Activated T-cell treated with anti-CD3 and anti-CD28 coated beads, Interleukin-2, amount 50 U/mL, for 48 hours (primary cell): ENCODE measurements around the gene BRSK1.

Source experiments
- DNase-seq, 2 experiments: peaks; one replicate each; pipeline ENCODE4 v3.0.0-alpha.2; 2020

Gene BRSK1

DNA sequence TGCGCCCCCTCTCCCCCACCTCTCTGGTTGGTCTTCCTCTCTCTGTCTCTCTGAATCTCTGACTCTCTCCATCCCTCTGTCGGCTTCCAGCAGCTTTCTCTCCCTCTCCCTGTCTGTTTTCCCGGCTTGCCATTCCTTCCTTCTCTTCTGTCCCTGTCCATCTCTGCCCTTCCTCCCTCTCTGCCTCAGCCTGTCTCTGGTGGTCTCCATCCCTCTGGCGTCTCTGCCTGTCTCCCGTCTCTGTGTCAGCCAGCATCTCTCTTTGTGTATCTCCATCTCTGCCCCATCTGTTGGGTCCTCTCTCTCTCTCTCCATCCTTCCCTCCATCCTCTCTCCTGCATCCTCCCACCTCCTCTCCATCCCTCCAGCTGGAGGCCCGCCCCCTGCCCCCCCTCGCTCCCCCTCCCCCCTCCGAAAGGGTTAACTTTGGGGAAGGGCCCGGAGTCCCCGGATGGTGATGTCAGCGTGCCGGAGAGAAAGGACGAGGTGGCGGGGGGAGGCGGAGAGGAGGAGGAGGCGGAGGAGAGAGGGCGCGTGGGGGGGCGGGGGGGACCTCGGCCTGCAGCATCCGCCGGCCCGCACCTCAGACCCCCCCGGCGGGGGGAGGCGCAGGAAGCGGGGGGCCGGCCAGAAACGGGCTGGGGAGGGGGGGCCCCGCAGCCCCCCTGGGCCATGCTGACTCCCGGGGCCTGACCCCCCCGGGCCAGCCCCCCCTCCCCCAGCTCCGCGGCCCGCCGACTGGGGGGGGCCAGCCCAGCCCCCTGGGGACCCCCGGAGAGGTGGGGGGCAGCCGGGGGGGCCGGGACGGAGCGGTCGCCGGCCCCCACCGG is at the start of gene BRSK1:
Gene BRSK1 (plus strand): TSS at position 450 of the 830 bp plus-strand sequence. CDS start 446 bp downstream, outside the sequence.
- peak; percentile 52 to 58 for DNase-seq

DNA sequence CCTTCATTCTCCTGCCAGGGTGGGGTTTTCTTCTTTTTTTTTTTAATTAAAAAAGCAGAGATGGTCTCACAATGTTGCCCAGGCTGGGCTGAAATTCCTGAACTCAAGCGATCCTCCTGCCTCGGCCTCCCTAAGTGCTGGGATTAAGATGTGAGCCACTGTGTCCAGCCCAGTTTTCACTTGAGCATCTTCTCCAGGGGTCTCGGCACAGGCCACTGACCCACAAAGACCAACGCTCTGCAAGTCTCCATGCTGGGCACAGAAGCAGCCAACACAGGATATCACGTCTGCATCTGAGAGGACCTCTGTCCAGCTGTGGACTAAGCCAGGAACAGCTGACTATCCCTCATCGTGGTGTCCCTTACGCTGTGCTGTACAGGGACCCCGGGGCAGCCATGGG is 45.8 kb upstream of the BRSK1 start:
- DNase-seq = no peak

DNA sequence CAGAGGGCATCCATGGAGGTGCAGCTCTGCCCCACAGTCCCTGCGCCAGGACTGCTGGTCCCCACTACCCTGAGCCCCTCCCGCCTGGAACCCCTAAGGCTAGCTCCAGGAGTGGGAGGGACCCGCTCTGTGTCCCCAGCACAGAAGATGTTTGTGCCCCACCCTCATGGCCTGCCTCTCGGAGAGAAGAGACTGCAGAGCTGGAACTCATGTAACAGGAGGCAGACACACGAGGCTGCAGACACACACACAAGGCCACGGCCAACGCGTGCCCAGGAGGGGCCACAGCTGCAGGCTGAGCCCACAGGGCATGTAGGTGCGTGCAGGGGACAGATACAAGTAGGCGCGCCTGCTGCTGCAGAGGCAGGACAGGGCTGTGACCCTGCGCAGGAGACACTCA is 44.8 kb upstream of the BRSK1 start:
- DNase-seq = no peak

DNA sequence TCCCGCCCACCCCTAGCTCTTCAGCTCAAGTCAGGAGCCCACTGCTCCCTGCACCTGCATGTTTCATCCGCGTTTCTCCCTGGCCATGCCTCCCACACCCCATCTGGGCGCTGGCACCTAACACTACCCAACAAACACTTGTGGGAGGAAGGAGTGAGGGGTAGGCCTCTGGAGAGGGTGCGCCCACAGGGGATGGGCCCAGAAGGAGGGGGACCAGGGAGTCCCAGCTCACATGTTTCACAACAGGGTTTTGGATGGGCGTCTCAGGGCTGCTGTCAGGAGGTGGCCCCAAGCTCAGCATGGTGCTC is 43.1 kb upstream of the BRSK1 start:
- no peak for DNase-seq

DNA sequence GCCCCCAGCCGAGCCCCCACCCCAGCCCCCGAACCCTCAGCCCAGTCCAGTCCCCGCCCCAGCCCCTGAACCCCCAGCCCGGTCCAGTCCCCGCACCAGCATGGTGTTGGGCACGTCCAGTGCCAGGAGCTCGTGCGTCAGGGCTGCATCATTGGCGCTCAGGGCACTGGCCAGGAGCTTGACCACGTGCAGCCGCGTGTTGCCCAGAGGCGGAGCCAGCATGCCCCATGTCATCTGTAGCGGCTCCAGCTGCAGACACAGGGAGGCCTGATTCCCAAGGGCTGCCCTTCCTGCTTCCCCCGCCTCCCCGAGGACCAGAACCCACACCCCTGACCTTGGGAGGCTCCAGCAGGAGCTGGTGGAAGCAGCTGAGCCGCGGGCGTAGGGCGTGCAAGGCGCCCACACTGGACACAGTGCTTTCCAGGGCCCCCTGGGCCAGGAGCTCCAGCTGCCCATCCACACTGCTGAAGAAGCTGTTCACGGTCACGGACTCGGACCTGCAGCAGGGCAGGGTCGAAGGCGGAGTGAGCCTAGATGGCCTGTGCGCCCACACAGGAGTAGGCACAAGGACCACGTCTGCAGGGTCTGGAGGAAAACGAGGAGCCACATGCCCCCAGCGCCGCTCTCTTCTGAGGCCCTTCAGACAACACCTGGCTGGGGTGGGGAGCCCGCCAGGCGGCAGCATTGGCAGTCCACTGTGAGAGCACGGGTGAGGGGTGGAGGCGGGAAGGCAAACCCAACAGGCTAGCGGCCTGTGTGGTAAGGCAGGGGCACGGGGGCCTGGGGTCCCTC is 42.5 kb upstream of the BRSK1 start:
- no peak for DNase-seq

DNA sequence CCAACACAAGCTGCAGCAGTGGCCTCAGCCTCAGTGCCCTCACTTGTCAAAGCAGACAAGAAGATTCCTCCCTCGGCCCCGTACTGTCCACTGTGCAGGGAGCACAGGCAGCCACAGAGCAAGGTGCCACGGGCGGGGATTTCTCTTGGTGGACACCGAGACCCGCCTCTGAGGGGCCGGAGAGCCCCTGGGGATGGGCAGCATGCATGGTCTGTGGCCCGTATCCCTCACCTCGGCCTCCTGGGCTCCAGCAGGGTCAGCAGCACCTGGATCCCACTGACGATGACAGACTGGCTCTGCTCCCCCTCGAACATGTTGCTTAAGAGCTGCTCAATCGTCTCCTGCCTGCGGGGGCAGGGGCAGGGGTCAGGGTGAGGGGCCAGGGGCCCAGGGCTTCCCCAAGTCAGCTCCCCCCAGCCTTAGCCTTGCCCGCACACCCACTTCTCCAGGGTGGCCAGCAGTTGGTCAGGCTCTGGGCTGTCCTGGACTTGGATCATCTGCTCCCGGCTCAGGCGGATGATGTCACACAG is 41.8 kb upstream of the BRSK1 start:
- DNase-seq = no peak

DNA sequence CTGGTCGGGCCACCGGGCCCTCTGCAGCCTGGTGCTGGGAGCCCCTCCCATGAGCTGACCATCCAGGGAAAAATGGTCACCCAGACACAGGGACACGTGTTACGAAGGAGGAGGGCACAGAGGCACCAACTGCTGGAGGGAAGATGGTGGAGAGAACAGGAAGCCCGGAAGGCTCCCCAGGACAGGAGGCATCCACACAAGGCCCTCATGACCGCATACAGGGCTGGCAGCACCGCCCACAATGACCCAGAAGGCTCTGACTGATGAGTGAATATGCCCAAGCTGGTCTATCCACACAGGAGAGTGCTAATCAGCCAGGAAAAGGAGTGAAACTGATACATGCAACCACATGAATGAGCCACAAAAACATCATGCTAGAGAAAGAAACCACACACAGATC is 41.3 kb upstream of the BRSK1 start:
- no peak for DNase-seq

DNA sequence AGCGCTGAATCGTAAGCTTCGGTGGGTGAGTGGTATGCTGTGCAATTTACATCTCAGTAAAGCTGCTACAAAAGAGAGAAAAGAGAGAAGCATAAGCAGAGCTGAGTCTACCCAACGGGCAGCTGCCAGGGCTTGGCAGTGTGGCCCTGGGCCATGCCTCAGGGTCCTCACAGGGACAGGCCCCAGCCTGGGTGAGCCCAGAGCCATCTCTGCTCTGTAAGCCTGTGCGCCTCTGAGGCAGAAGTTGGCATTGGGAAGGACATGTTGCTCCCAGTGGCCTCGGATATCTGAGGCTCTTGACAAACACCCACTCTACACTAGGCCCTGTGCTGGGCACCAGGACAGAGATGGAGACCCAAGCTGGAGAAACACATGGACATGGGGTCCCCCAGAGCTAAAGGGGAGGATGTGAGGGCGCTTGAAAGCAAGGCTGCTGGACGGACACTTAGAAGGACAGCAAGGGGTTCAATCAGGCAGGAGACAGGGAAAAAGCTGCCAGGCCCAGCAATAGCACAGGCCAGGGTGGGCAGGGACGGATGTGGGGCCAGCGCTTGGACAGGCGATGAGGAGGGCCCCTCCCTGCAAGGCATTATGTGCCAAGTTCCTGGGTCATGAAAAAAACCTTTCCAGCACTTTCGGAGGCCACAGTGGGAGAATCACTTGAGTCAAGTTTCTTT is 39.7 kb upstream of the BRSK1 start:
- DNase-seq = no peak

DNA sequence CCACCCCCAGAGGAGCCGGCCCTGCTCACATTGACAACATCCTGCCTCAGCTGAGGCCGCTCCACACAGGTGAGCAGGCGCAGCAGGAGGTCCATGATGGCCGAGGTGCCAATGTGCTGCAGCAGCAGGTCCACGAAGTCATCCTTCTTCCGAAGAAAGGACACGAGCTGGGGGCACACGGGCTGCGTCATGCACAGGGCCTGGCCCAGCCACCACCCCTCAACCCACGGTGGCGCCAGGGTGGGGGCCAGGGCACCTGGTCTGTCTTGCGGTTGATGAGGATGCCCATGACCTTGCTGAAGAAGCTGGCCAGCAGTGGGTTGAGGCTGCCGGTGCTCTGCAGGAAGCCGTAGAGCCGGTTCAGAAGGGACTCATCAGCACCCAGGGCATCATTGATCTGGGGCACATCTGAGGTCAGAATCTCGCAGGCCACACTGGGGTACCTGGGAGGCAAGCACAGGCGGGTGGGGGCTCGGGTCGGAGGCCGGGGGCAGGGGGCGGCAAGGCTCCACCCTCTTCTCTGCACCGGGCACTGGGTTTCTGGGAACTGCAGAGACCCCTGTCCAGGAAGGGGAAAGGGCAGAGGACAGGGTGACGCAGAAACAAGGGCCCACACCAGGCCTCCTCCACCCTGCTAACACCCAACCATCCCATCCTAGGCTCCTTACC is 38.4 kb upstream of the BRSK1 start:
- no peak for DNase-seq

DNA sequence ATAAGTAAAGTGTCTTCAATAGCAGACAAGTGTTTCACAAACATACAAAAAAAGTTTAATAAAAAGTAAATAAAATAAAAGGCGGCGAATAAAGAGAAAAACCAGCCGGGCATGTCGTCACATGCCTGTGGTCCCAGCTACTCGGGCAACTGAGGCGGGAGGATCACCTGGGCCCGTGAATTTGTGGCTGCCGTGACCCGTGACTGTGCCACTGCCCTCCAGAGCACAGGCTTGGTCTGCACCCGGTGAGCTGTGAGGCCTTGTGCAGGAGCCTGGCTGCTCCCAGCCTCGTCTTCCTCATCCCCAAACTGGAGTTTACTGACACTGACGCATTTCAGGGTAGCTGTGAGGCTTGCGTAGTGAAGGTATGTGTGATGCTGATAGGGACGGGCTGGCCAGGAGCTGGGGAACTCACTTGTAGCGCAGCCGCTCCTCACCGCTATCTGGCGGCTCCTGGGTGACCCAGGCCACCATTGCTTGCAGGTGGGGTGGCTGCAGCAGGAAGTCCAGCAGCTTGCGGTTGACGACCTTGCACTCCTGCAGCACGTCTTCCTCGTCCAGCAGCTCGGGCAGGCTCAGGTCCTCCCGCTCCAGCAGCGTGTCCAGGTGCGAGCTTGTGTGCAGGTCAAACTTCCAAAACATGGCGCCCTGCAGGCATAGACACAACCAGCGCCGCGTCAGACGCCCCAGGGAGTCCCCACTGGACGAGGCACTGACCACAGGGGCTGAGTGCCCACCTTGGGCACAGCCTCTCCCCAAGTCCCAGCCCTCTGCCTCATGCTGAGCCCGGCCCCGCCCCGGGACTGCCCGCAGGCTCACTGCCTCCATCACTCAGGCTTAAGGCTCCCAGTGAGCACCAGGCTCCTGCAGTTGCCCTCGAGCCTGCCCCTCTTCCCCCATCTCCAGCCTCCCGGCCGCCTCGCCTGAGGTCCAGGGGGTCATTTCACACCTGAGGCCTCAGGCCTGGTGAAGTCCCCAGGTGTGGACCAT is 37.0 kb upstream of the BRSK1 start:
- no peak for DNase-seq

DNA sequence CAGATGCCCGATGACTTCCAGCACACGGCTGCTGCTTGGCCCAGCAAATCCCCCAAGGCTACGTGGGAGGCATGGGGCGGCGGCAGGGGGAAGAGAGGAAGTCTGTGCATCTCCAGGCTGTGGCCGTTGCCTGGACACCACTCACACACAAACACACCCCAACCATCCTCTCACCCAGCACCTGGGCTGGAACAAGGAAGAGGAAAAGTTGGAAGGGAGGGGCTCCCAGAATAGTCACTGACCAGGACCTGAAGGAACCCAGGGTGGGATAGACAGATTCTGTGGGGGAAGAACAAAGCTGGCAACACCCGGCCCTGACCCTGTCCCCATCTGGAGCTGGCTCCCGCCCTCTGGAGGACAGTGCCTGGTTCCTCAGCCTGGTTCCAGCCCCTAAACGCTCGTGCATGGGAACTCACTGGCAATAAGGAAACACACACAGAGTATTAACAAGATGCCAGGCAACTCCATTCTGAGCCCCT is 36.1 kb upstream of the BRSK1 start:
- DNase-seq = no peak

DNA sequence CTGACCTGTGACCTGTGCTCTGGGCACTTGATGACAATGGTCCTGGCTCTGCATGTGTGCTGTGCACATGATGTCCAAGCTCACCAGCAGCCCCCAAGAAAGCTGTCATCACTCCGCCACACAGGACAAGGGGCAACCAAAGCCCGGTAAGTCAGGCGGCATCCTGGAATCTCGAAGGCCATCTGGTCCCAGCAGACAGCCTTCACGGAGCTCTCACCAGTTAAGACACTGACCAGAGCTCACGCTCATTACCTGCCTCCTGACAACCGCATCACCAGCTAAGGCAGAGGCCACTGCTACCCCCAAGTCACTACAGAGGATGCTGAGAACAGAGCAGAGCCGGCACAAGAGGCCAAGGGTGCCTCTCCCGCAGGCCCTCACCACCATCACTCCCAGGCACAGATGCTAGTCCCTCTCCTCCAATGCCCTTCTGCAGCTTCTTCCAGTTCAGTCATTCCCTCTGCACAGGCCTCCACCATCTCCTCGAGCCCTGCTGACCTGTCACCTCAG is 35.6 kb upstream of the BRSK1 start:
- no peak for DNase-seq

DNA sequence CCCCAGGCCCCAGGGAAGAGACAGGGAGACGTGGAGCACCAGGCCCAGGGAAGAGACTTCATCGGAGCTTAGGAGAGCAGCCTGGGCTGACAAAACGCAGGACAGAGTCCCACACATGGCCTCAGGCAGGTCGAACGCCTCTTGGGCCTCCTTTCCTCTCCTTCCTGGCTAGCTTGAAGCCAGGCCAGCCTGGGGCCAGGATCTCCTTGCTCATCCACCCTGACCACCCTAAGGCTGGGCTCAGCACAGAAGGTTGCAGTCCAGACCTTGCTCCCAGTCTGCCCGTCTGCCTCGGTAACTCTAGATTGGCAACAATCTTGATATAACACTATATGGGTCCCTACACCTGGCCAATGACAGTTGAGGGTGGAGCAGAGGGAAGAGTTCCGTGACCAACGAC is 35.1 kb upstream of the BRSK1 start:
- DNase-seq = no peak

DNA sequence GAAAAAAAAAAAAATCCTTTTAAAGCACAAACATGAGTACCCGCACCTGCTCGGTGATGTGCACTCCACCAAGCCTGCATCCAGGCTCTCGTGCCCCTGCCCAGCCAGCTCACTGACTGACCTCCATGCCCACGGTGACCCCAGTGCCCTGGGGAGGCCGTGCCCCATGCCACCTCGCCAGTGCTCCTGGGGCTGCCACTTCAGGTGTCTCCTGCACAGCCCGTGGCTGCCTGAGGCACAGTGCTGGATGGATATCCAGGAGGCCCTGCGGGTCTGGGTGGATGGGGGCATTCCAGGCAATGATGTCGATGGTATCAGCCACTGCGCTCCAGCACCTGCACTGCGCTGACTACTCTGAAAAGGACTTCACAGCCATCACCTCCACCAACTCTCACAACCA is 34.0 kb upstream of the BRSK1 start:
- DNase-seq = no peak

DNA sequence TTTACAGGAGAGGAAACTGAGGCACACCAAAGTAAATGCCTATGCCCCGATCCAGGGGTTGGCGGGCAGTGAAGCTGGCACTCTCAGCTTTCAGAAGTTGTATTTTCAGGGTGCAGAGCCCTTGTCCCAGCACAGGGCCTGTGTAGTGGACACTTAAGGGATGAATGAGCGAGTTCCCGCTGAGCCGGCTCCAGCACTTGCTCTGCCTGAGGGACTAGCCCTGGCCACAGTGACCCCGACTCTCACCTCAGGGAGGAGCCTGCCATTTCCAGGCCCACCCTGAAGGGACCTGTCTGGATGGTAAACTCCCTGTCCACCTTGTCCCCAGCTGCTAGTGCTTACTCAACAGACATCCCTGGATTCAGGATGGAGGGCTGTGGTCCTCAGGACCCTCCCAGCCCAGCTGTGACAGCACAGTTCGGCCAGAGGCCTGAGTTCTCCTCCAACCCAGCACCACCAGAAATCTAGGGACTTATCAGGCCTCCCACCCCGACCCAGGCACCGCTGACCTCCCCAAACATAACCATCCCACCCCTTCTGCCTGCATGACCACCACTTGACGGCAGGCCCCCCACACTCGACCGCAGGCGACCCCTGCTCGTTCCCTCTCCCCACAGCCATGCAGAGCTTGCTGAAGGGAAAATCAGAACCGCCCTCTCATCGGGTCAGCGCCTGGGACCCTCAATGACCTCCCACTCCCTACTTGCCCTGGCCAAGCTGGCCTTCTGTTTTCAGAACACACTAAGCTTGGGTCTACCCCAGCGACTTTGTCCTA is 33.3 kb upstream of the BRSK1 start:
- DNase-seq = no peak

DNA sequence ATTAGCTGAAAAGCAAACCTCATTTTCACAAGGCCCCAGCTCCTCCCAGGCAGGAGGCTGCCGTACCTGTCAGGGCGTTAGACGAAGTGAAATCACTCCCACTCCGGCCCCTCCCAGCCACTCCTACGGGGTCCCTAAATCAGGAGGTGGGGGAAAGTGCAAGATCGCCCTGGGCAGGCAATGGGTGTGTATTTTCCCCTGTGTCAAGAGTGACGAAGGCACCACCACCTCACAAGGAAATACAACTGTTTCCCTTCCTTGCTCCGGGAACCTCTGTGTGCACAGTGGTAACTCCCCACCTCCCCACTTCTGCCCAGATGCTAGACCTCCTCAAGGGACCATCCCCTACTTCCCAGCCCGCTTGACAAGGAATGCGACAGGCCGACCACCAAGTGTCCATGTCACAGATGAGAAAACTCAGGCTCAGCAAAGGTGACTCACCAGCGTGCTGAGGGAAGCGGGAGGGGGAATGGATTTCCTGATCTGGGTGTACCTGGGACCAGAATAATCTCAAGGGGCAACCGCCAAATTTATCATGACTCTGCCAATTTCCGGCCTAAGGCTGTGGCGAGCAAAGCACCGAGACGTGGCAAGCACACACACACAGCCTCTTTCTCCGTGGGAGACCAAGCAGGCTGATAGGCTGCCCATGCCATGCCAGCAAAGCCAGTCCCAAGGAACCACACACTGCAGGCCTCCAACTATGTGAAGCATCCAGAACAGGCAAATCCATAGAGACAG is 32.3 kb upstream of the BRSK1 start:
- DNase-seq = peak; percentile 71

DNA sequence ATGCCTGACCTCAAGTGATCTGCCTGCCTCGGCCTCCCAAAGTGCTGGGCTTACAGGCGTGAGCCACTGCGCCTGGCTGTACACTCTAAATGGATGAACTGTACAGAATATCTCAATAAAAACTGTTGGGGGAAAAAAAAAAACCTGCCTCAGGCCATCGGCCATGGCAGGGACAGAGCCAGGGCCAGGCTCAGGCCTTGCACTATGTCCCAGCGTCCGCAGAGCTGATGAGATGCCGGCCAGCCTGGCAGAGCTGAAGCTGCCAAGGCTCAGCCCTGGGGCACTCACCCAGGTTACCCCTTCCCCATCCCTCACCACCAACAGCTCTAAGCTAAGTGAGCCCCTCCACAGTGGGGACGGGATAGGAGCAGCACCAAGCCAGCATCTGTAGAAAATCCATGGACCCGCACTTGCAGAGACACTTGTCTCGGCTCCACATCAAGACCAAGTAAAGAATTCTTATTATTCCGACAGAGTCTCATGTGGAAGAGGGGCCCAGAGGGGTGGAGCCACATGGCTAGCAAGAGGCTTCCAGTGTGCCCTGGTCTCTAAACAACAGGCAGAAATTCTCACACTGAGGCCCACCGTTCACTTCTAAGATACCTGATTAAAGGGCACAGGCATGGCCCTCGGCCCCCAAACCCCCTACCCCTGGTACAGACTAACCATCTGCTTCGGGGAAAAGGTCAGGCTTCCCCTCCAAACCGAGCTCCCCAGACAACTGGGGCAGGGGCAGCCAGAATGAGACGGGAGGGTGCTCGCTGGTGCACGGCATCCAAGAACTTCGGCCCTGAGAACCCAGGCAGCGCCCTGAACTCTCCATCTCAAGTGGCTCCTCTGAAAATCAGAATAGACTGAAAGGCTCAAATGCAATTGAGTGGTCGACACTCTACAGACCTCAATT is 30.8 kb upstream of the BRSK1 start:
- peak; percentile 35 to 38 for DNase-seq

DNA sequence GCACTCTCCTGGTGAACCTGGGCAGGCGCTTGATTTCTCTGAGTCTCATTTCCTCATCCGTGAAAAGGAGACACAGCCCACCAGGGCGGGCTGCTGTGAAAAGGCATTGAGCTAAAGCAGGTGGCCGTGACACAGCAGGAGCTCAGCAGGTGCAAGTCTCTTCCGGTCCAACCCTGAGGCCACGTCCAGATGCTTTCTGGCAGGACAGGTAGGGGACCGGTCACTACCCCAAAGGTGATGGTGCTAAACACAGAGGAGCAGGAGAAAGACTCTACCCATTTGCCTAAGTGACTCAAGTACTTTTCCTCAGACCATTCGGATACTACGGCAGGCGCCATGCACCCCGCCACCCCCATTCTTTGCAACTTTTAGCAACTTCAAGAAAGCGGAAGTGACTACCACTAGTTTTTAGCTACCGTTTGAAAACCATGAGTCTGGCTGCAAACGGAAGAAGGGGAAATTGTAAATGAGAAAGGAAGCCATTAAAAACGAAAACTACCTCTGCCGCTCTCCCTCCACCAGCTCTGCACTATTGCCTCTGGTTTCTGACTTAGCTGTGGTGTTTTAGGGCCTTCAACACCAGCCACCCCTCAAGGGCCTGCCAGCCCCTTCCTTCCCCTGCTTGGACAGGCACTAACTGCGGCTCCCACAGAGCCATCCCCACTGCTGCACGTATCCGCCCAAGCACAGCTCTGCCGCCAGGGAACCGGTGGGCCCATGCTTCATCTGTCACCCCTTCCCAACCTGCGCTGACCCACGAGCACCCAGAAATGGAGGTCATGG is 29.8 kb upstream of the BRSK1 start:
- DNase-seq = peak; percentile 74 to 76
